COLO668 (cell line): ENCODE results near the gene RYR2.
"Not testable (repeated sequence)": the region's sequence is repeated elsewhere in the genome, so short reads cannot be mapped to it uniquely, and the experiment has no call there.

Experiments
- DNase-seq: peaks from one replicate; lab custom pipeline; 2025; ENCODE audit not compliant: unreplicated experiment; lab: John Stamatoyannopoulos, UW

Gene RYR2

DNA sequence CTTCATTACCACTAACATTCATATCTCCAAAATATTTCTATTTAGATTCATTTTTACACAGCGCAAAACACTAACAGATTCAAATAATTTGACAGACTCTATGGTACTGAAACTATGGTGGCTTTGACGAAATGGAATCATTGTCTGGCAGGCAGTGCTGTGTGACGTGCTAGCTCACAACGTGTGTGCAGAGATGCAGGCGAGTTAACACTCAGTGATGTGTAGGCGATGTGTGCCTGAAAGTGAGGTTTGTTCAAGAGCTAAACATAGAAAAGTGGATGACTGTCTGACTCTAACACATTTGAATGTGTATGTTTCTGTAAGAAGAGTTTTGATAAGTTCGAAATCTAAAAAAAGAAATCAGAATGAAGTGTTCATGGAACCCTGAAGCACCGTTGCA is 97.7 kb downstream of the RYR2 start:
- DNase-seq, result no peak

DNA sequence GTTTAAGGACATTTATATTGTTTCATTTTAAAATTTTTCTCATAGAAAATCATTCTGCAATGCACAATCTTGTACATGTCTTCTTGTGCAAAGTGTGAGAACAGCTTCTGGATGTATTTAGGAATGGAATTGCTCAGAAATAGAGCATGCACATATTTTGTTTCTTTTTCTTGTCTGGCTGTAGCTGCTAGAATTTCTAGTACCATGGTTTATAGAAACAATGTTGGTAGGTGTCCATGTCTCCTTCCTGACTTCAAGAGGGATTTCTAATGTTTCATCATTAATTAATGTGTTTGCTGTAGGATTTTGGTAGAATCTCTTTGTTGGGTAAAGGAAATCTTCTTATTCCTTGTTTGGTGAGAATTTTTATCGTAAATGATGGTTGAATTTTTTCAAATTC is 99.0 kb downstream of the RYR2 start:
- DNase-seq, result no peak

DNA sequence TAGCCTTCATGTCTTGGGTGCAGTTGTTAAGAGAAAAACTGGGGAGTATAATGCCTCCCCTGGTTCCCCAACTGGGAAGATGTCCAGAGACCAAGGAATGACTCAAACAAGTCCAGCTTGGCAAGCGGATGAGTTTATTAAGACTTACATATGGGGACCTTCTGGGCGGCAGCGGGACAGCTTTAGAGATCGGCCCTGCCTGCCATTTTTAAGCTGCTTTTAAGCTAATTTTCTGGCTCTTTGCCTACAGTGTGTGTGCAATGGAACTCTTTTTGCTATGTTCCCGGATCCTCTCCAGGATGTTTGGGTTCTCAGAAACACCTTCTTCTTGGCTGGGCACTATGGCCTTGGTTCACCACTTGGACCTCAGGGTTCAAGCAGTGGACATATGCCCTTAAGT is 99.5 kb downstream of the RYR2 start:
- no peak for DNase-seq

DNA sequence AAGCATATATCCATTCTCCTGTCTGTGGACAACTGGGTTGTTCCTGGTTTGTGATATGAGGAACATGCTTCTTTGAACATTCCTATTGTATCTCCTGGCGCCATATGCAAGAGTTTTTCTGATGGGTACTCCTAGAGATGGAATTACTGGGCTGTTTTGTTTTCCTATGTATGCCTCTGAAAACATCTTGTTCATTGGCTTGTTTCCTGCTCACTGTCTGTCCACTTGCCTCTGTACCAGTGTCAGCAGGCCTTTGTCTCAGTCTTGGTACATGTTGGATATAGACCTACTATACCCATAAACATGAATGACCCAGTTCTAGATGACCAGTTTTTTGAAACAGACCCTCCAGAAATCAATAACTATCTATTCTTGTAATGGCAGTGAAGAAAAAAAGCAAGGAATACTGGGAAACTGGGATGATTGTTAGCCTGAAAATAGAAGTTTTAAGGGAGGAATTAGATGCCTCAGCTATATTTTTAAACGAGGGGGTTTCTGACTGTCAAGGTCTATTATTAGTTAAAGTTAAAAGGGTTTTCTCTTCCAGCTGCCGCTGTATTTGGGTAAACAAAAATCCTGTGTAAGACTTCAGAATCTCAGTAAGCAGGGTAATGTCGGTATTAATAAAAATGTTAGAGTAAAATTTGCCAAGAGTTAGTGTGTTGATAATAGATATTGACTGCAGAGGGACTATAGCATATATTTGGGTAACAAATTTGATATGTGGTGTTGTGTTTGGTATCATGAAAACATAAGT is 103.6 kb downstream of the RYR2 start:
- no peak for DNase-seq

DNA sequence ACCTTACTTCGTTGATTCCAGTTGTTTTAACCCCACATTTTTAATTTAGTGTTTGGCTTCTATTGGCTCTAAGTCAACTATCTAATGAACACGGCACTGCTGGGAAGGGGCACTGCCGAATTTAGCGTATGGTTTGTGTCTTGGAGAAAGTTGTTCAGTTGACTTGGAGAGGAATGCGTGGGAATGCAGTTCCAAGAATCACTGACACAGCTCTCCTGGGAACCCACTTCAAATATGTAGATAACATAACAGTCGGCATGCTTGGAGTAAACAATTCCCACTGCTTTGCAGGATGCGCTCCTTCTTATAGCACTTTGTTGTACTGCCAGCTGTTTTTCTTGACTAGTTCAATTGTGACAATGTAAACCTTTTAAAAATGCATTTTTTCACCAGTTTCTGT is 104.3 kb downstream of the RYR2 start:
- no peak for DNase-seq

DNA sequence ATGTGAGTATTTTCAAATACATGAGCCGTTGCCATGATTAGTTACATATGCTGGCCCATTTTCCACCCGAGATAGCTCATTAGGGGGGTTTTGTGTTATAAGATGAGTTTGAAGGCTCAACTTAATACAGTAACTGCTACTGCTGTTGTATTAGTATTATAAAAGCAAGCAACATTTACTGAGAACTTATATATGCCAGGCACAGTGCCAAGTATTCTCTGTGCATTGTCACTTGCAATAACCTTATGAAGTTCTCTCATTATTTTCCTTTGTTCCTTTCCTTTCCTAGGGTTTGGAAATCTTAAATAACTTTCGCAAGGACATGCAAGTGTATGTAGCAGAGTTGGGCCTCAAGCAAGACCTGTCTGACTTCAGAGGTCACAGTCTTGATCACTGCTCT is 107.9 kb downstream of the RYR2 start:
- DNase-seq, result no peak

DNA sequence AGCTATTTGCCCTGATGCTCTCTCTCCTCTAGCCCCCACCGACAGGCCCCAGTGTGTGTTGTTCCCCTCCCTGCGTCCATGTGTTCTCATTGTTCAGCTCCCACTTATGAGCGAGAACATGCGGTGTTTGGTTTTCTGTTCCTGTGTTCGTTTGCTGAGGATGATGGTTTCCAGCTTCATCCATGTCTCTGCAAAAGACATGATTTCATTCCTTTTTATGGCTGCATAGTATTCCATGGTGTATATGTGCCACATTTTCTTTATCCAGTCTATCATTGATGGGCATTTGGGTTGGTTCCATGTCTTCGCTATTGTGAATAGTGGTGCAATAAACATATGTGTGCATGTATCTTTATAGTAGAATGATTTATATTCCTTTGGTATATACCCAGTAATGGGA is 110.0 kb downstream of the RYR2 start:
- DNase-seq, result not testable (repeated sequence)

DNA sequence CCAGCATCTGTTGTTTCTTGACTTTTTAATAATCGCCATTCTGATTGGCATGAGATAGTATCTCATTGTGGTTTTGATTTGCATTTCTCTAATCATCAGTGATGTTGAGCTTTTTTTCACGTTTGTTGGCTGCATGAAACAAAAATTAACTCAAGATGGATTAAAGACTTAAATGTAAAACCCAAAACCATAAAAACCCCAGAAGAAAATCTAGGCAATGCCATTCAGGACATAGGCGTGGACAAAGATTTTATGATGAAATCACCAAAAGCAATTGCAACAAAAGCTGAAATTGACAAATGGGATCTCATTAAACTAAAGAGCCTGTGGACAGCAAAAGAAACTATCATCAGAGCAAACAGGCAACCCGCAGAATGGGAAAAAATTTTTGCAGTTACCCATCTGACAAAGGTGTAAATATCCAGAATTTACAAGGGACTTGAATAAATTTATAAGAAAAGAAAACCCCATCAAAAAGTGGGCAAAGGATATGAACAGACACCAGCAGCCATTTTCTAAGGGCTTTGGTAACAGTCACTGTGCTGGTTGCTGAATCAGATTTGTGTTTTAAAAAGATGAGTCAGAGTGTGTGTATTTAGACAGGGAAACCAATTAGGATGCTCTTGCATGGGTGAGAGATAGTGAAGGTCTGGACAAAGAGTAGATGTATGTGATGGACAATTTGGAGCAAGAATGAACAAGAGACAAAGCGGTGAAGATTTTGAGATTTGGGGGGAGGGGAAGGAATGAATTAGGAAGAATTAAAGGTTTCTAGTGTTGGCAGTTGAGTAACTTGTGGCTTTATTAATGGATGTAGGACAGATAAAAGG is 110.7 kb downstream of the RYR2 start:
- DNase-seq, result no peak

DNA sequence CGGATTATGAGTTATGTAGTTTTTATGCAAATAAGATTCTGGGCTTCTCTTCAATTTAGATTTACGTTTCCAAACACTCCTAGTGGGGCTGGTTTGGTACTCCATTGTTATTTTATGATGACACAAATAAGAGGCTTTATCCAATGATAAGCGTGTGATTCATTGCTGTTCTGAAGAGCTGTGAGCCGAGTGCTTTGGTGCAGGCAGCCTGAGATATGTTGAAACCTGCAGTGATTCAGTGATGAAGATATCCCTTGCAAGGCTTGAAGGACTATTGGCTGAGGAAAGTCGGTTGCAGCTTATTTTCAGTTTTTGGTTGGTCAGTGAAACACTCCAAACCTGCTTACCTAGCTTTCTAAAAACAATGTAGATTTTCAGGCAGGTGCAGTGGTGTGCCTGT is 112.2 kb downstream of the RYR2 start:
- no peak for DNase-seq

DNA sequence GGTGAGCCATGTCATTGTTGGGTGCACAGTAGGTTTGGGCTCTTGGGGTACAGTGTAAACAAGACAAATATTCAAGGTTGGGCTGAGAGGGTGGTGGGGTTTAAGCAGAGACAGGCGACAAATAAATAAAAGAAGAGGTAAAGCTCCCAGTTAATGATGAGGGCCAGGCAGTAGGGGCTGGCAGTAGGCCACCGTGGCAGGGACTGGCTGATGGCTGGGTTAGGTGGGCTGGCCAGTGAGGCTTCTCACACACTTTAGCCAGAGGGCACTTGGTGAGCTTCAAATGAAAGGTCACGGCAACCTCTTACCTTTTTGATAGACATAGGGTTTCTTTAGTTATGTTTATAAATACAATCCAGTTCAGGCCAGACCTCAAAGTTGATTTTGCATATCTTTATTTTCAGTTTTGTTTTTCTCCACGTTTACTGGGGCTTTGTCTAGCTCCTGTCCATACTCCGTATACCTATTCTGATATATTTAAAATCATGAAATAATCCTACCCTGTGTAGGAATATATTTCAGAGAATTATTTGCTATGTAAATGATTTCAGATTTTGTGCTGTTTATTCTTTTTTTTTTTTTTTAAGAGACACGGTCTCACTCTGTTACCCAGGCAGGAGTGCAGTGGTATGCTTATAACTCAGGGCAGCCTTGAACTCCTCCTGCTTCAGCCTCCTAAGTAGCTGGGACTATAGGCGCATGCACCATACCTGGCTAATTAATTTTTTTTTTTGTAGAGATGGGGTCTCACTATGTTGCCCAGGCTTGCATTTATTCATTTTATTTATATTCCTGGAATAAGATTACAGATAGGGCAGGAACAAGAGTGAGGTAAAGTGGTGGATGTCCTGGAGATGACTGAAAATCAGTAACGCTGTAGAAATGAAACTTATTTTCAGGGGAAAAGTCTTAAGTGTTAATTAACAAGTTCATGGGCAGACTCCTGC is 122.7 kb downstream of the RYR2 start:
- DNase-seq, result no peak

DNA sequence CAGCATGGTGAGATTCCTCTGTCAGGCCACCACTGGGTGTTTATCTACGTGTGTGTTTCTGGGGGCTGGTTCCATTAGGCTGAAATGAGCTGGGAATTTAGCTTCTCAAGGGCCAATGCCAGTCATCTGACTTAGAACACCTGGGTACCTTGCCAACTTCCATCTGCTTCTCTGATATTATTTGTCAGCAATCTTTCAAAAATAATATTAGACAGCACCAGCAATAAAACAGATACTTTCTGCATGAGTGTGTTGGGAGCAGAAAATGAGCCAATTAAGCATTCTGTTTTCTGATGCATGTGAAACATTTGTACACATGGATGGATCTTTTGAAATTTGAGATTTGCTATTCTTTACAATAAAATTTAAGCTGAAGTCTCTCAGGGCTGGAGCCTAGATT is 124.1 kb downstream of the RYR2 start:
- no peak for DNase-seq

DNA sequence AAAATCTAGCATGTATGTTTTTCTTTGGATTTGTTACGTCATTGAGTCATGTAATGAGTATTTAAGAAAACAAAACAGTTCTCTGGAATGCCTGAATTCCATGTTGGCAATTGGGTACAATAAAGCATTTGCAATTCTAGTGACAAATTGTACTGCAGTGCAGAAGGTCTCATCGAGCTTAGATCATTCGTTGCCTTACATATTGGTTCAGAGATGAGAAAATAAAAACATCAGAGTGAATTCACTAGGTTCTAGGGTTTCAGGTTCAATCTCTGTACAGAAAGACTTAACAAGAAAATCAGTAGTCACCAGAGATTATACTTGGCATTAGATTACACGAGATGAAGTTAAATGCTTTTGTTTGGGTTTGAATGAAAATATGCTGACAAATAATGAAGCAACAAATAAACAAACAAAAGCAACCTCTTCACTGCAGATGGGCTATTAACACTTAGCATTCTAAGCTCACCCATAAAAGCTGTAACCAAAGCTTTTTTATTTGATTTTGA is 124.7 kb downstream of the RYR2 start:
- DNase-seq, result no peak

DNA sequence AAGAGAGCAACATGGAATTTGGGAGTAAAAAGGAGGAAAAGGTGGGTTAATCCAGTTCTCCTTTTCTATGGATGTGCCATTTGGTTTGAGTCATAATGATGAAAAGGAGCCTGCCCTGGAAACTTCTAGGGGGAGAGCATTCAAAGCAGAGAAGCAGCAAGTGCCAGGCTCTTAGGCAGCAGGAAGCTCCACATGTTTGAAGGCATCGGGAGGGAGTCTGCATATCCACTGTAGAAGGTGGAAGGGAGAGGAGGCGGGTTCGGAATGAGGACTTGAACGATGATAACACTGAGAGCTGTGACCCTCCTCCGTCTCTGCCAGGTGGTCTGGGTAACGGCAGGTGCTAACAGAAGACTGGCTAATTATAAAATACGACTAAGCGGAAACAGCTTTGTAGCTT is 128.2 kb downstream of the RYR2 start:
- DNase-seq, result no peak

DNA sequence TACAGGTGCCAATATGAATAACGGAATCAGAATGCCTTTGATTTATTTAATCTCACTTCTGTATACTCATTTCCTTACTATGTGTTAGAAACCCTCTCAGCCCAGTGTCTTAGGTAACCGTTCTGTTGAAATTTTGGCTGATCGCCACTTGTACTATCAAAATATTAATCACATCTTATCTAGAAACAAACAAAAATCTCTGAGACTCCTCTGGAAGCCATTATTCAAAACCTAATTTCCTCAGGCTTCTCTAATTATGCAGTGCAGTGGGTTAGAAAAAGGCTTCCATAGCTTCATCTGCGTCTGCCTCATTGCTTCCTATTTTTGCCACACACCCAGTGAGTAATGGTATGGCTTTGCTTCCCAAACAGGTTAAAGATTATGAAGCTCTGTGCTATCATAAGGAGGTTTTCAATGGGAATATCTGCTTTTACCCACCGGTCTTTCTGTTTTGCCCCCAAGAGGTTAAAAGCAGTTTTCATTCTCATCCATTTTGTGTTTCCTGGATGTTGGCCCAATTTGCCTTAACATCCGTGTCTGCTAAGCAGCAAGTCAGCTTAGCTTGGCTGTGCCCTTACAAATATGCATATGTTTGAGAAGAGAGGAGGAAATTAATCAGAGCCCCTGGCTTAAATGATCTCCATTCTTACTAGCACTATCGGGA is 129.6 kb downstream of the RYR2 start:
- DNase-seq, result no peak

DNA sequence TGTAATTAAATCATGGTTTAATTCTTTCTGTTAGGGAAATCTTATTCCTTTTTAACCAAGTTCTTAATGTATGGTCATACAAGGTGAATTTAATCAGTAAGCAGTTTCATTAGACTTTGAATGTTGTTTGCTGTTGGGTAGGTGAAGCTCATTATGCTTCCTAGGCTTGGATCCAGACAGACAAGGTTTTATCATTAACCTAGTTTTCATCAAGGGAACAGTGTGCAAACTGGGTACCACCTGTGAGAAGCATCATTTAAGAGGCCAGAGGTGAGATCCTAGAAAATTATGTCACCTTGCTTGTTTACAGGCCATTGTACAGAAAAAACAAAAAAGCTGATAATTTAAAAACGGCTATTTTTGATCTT is 130.1 kb downstream of the RYR2 start:
- DNase-seq, result no peak

DNA sequence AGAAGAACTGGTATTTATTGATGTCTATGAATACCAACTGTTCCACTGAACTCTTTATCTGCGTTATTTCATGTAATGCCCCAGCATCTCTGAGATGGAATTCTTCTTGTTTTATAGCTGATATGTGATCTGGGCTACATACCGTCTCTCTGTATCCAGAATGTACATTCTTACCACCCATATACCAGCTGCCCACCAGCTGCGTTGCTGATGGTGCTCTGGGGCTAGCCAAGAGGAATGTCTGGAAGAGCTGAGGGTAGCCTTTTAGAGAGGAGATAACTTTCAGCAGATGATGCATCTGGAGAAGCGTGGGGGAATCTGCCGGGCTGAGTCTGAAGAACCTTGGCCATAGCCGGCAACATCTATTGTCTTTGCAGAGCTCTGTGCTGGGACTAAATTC is 137.5 kb downstream of the RYR2 start:
- DNase-seq, result no peak

DNA sequence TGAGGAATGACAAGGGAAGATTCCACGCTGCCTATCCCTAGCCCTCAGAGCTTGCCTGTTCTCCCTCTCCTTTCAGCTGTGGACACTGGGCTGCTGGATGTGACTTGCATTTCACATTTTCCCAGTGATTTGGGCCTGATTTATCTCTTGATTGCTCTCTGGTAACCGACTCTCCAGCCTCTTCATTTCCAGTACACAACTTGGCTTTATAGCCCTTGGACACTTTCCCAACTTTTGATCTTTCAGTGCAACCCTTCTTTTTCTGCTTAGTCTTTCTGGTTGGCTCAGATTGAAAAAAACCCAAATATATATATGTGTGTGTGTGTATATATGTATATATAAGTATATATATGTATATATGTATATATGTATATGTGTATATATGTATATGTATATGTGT is 138.3 kb downstream of the RYR2 start:
- DNase-seq, result no peak

DNA sequence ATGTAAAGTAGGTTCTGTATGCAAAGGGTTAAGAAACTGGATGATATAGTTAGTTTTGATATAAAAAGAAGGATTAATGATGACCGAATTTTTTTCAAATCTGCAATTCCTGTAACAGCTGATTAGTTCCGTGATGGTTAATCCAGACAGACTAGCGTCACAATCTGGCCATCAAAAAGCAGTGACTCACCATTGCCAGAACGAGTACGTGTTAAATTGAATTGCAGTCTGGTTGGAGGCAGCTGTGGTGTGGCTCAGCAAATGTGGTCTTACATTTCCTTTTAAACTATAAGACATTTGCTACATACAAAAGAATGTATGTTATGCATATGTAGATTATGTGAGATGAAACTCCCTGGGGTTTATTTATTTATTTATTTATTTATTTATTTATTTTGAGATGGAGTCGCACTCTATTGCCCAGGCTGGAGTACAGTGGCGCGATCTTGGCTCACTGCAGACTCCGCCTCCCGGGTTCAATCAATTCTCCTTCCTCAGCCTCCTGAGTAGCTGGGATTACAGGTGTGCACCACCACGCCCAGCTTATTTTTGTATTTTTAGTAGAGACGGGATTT is 139.8 kb downstream of the RYR2 start:
- DNase-seq, result no peak

DNA sequence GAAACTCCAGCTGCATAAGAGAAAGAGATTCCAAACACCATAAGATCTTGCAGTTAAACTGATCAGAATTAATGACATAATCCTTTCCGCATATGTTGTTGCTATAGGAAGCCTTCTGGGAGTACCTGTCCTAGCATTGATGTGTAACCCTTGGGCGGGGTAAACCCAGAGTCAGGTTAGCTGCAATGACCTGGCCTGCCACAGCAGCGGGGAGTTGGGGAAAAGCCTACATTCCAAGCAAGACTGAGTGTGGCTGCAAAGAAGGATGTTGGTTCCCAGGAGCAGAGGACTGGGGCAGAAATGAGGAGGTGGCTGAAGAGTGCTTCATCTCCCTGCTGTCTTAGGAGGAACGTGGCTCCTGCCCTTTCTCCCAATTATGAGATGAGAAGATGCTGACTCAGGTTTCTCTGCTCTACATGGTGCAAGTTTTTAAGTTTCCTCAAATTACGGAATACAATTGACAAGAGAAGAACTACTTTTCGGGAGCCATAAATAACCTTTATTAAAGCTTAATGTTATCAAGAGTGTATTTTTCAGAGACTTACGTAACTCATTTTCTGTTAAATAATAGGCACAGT is 142.1 kb downstream of the RYR2 start:
- DNase-seq, result no peak

DNA sequence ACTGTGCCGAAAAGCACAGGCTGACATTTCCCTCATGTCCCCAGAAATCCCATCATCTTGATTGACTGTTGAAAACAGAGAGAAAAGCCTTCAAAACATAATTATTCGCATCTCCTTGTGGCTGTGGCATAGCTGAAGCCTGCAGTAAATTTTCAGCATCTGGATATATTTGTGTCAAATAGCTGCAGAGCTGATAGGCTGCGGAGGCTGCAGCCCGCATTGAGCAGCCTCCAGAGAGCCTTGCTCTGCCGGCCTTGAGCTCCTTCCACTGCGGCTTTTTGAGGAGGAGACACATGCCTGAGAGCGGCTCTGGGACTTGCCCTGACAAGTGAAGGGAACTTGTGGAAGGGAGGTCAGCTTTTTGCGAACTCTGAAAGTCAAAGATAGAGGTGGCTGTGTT is 144.7 kb downstream of the RYR2 start:
- no peak for DNase-seq
